Ovary (tissue), 3 donors: Measurements from ENCODE around the gene LPCAT1.

Source experiments
- EP300 ChIP-seq: sonication (generic); formaldehyde crosslinking; IDR thresholded peaks from one replicate; pipeline ENCODE4 v1.6.1; 2017; ENCODE audit warnings: antibody characterized with exemption
- POLR2A ChIP-seq: fragments of 450-650 bp; IDR thresholded peaks from one replicate; pipeline ENCODE4 v1.6.1; 2017; ENCODE audit warnings: antibody characterized with exemption, mild to moderate bottlenecking, moderate library complexity
- TF ChIP-seq, protein P1 (sequence below), 3 donors: fragments of 450-650 bp in 2 of 3; fragments of 200-600 bp in 1 of 3; IDR thresholded peaks; one replicate each; pipeline versions ENCODE4 v1.5.1 to v1.8.0; 2016 to 2022; ENCODE audit warnings: antibody characterized with exemption in 3 of 3, mild to moderate bottlenecking in 1 of 3
- donor health status: DM: no; HTN: no; CAD: no.

DNA sequence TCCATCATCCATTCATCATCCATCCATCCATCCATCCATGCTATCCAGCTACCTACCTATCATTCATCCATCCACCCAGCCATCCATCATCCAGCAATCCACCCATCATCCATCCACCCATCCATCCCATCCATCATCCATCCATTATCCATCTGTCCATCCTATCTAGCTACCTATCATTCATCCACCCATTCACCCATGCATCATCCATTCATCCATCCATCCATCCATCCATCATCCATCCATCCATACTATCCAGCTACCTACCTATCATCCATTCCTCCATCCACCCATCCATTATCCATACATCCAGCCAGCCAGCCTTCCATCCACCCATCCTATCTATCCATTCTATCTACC is 104.9 kb downstream of the LPCAT1 start:
- TF ChIP-seq EP300 = no peak
- TF ChIP-seq, protein P1, sequence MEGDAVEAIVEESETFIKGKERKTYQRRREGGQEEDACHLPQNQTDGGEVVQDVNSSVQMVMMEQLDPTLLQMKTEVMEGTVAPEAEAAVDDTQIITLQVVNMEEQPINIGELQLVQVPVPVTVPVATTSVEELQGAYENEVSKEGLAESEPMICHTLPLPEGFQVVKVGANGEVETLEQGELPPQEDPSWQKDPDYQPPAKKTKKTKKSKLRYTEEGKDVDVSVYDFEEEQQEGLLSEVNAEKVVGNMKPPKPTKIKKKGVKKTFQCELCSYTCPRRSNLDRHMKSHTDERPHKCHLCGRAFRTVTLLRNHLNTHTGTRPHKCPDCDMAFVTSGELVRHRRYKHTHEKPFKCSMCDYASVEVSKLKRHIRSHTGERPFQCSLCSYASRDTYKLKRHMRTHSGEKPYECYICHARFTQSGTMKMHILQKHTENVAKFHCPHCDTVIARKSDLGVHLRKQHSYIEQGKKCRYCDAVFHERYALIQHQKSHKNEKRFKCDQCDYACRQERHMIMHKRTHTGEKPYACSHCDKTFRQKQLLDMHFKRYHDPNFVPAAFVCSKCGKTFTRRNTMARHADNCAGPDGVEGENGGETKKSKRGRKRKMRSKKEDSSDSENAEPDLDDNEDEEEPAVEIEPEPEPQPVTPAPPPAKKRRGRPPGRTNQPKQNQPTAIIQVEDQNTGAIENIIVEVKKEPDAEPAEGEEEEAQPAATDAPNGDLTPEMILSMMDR (IDR thresholded peaks at IDR 0.05) = no peak
- no peak for TF ChIP-seq POLR2A
